ENCODE results near the gene DHRS1. TPM values are rescaled to one million over a fixed set of nuclear protein-coding genes. Genes with fewer than 3 reads are reported as not detected.

DHRS1 gene
- total and polyA plus RNA-seq, 9 of the 15 experiments (the other 6 are each of a cell fraction or from before 2014, with no cell fraction given), result 7.3 to 33.6 (median 13.3) TPM

DNA sequence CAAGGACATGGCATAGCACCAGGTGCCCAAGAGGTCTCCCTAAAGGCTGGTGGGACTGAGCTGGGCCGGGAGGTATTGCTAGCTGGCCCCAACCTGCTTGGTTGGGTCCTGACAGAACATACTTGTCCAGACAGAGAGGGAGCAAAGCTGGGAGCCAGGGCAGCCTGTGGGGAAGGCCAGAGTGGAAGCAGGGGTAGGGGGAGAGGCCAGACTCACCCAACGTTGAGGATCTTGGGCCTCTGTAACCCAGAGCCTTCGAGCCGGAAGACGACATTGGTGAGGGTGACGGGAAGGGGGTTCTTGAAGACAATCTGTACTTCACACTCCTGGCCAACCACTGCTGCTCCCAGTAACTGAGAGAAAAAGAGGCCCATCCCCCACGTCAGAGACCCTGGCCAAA lies 45.6 kb downstream of the DHRS1 start:
- Histone ChIP-seq H3K9me1 (ENCODE audit: control insufficient read depth, insufficient read depth, low read length) (no peaks in the 10 kb centered on the region), H4K20me1 (replicated peaks; ENCODE audit: control insufficient read depth, insufficient read depth, low read length) (no peaks in the 10 kb centered on the region), H3K27me3 (ENCODE audit: control insufficient read depth in 2 of 2, insufficient read depth in 2 of 2, low read length in 2 of 2) (no peaks in the 10 kb centered on the region), H3K36me3 (ENCODE audit: control insufficient read depth, insufficient read depth, low read length) (no peaks in the 10 kb centered on the region; the same call in 1 of the 3 replicates), H3K9ac (ENCODE audit: insufficient read depth in 1 of 2, low read depth in 2 of 2, low read length in 2 of 2) (no peak overlapping the region), H3K9me3 (replicated peaks; ENCODE audit: control insufficient read depth, insufficient read depth, low read depth, low read length) (no peaks in the 10 kb centered on the region), H2AFZ (ENCODE audit: low read depth, low read length) (no peak overlapping the region), H3K4me2 (ENCODE audit: insufficient read depth, low read length) (no peak overlapping the region), H3K4me1 (replicated peaks in 1 of 2; ENCODE audit: control insufficient read depth in 2 of 2, insufficient read depth in 2 of 2, low read length in 2 of 2) (peaks cover 22 to 37% of the 10 kb centered on the region in 2 experiments; a peak in 4 of 5 replicates), H3K79me2 (ENCODE audit: control insufficient read depth, insufficient read depth, low read length) (no peaks in the 10 kb centered on the region), H3K27ac (ENCODE audit: extremely low read depth, low read depth, low read length) (no peak overlapping the region), H3K4me3 (no peak overlapping the region)
- FAIRE-seq (no peak), ATAC-seq (no peak), DNase-seq (ENCODE audit: extremely low read depth in 1 of 4, low spot score in 3 of 4) (no peak)
- WGBS (ENCODE audit: insufficient coverage, low coverage, missing lambda C conversion rate), result 87% methylated on average over 5 of the region's 7 CpGs
- in situ Hi-C loops (cut with MboI) (no loop called here), intact Hi-C loops (cut with micrococcal nuclease) (no loop called here)
- BruUV-seq (replicated peaks), result no TSS peak
- CTCF ChIA-PET (ENCODE audit: low intra/inter-chr PET ratio), result no interaction called here
- POLR2A ChIA-PET, result no interaction called here
- TF ChIP-seq CREB3 (tag; conservative IDR thresholded peaks at IDR 0.05; ENCODE audit: low read depth) (no peak), EP300 (IDR thresholded peaks at IDR 0.05; ENCODE audit: low read length) (no peak), SNIP1 (IDR thresholded peaks at IDR 0.05; ENCODE audit: low read depth) (no peak), ZNF24 (IDR thresholded peaks at IDR 0.05) (no peak), EHMT2 (IDR thresholded peaks at IDR 0.05) (no peak), KLF16 (IDR thresholded peaks at IDR 0.05) (no peak), ARID3B (CRISPR knock-in tag; IDR thresholded peaks at IDR 0.05; ENCODE audit: borderline replicate concordance) (no peak)
- TF ChIP-seq, protein P1, sequence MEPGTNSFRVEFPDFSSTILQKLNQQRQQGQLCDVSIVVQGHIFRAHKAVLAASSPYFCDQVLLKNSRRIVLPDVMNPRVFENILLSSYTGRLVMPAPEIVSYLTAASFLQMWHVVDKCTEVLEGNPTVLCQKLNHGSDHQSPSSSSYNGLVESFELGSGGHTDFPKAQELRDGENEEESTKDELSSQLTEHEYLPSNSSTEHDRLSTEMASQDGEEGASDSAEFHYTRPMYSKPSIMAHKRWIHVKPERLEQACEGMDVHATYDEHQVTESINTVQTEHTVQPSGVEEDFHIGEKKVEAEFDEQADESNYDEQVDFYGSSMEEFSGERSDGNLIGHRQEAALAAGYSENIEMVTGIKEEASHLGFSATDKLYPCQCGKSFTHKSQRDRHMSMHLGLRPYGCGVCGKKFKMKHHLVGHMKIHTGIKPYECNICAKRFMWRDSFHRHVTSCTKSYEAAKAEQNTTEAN (CRISPR knock-in tag; IDR thresholded peaks at IDR 0.05), result no peak

Data from K562 (cell line).